Liver (tissue), 3 donors: Measurements from ENCODE around the gene TRMT11.

ENCODE experiments used
- CTCF ChIP-seq: fragments of 150-350 bp; IDR thresholded peaks from 2 replicates; pipeline ENCODE4 v1.5.1; 2017; ENCODE audit warnings: improper control_type of control experiment, low read depth, low read length; ENCODE audit not compliant: missing input control
- EGR1 ChIP-seq, 2 donors: IDR thresholded peaks; 2 replicates each; pipeline ENCODE4 v1.6.1; 2016 to 2018; ENCODE audit warnings: antibody characterized with exemption in 2 of 2, low read depth in 2 of 2
- GABPA ChIP-seq, 2 donors: IDR thresholded peaks in 1 of 2; conservative IDR thresholded peaks in 1 of 2; 2 replicates each; pipeline ENCODE4 v1.6.1; 2016; ENCODE audit warnings: antibody characterized with exemption in 2 of 2, mild to moderate bottlenecking in 1 of 2, moderate library complexity in 1 of 2
- SP1 ChIP-seq: IDR thresholded peaks from 2 replicates; pipeline ENCODE4 v1.6.1; 2018; ENCODE audit warnings: antibody characterized with exemption, mild to moderate bottlenecking
- TAF1 ChIP-seq: conservative IDR thresholded peaks from 2 replicates; pipeline ENCODE4 v1.6.1; 2016; ENCODE audit warnings: antibody characterized with exemption, mild to moderate bottlenecking
- donor health status: healthy.
- donor health status: healthy.

- TF ChIP-seq EGR1 (IDR thresholded peaks at IDR 0.05; ENCODE audit: low read depth in 2 of 2) (no peak), CTCF (no peak), TAF1 (no peak), SP1 (no peak), GABPA (IDR thresholded peaks at IDR 0.05 in 1 of 2, conservative IDR thresholded peaks at IDR 0.05 in 1 of 2) (no peak)
Measured at GRCh38 chr6:125939026-125939425, 47.3 kb upstream of the TRMT11 start.
